ENCODE measurements around the gene LIPC. TPM values are rescaled to one million over a fixed set of nuclear protein-coding genes. Genes with fewer than 3 reads are reported as not detected.

Gene LIPC
- total and polyA plus RNA-seq, 2 experiments from 2014 or later, result 0.43 to 0.63 TPM

GRCh38 chr15:58549013-58549784 lies 117.4 kb downstream of the LIPC start:
- H3K27ac ChIP-seq, result no peak overlapping the region
- H2AFZ ChIP-seq, result no peak overlapping the region
- H3K4me2 ChIP-seq (ENCODE audit: unreplicated experiment), result no peak overlapping the region
- WGBS, 2 experiments (ENCODE audit: low coverage in 1 of 2, low lambda C conversion rate in 2 of 2, missing lambda C conversion rate in 2 of 2), result 90 to 93% methylated on average over 12 of the region's 12 CpGs
- H3K36me3 ChIP-seq (ENCODE audit: low read depth), result no peaks in the 10 kb centered on the region
- H4K20me1 ChIP-seq (ENCODE audit: insufficient read depth), result no peaks in the 10 kb centered on the region
- no peaks in the 10 kb centered on the region for H3K27me3 ChIP-seq (replicated peaks; ENCODE audit: insufficient read depth)
- TF ChIP-seq EZH2phosphoT487 (IDR thresholded peaks at IDR 0.05; ENCODE audit: insufficient read depth, low read depth) (no peak), EZH2 (IDR thresholded peaks at IDR 0.05; ENCODE audit: insufficient read depth, poor library complexity, severe bottlenecking) (no peak)
- peaks cover 40% of the 10 kb centered on the region for H3K4me1 ChIP-seq (ENCODE audit: insufficient read depth)
- no peak for DNase-seq
- no peaks in the 10 kb centered on the region for H3K9me2 ChIP-seq (ENCODE audit: insufficient read depth)
- H3F3A ChIP-seq (ENCODE audit: insufficient read depth), result peaks cover 22% of the 10 kb centered on the region
- no peaks in the 10 kb centered on the region for H3K9me3 ChIP-seq (ENCODE audit: low read depth)
- in situ Hi-C loops (cut with MboI), result no loop called here
- H3K9ac ChIP-seq, result no peak overlapping the region
- H3K79me2 ChIP-seq (ENCODE audit: insufficient read depth), result no peaks in the 10 kb centered on the region
- no peak overlapping the region for H3K4me3 ChIP-seq

GRCh38 chr15:58549785-58550074 lies 117.9 kb downstream of the LIPC start:
- Histone ChIP-seq H3K79me2 (ENCODE audit: insufficient read depth) (no peaks in the 10 kb centered on the region), H3K4me3 (no peak overlapping the region), H3K4me1 (ENCODE audit: insufficient read depth) (peaks cover 40% of the 10 kb centered on the region), H3K4me2 (ENCODE audit: unreplicated experiment) (no peak overlapping the region), H3K27ac (no peak overlapping the region), H3K9me3 (ENCODE audit: low read depth) (no peaks in the 10 kb centered on the region), H3K9ac (no peak overlapping the region), H4K20me1 (ENCODE audit: insufficient read depth) (no peaks in the 10 kb centered on the region), H2AFZ (no peak overlapping the region), H3K9me2 (ENCODE audit: insufficient read depth) (no peaks in the 10 kb centered on the region), H3F3A (ENCODE audit: insufficient read depth) (peaks cover 22% of the 10 kb centered on the region), H3K27me3 (replicated peaks; ENCODE audit: insufficient read depth) (no peaks in the 10 kb centered on the region), H3K36me3 (ENCODE audit: low read depth) (no peaks in the 10 kb centered on the region)
- TF ChIP-seq EZH2phosphoT487 (IDR thresholded peaks at IDR 0.05; ENCODE audit: insufficient read depth, low read depth), result no peak
- TF ChIP-seq EZH2 (IDR thresholded peaks at IDR 0.05; ENCODE audit: insufficient read depth, poor library complexity, severe bottlenecking), result no peak
- in situ Hi-C loops (cut with MboI), result no loop called here
- DNase-seq, result no peak
- 97 to 98% methylated on average over 7 of the region's 7 CpGs for WGBS, 2 experiments (ENCODE audit: low coverage in 1 of 2, low lambda C conversion rate in 2 of 2, missing lambda C conversion rate in 2 of 2)

GRCh38 chr15:58551084-58551763 lies 119.4 kb downstream of the LIPC start:
- H3K9ac ChIP-seq, result peak overlapping the region; percentile 78
- no peak for DNase-seq

GRCh38 chr15:58551764-58552504 lies 120.1 kb downstream of the LIPC start:
- Histone ChIP-seq H3K36me3 (ENCODE audit: low read depth) (no peaks in the 10 kb centered on the region), H3K9me3 (ENCODE audit: low read depth) (no peaks in the 10 kb centered on the region), H3K9ac (peak overlapping the region; percentile 78), H3K4me1 (ENCODE audit: insufficient read depth) (peaks cover 32% of the 10 kb centered on the region), H3K79me2 (ENCODE audit: insufficient read depth) (no peaks in the 10 kb centered on the region), H3K27ac (peak overlapping the region; percentile 79), H3F3A (ENCODE audit: insufficient read depth) (peaks cover 21% of the 10 kb centered on the region), H3K27me3 (replicated peaks; ENCODE audit: insufficient read depth) (no peaks in the 10 kb centered on the region), H3K4me3 (peak overlapping the region; percentile 57), H4K20me1 (ENCODE audit: insufficient read depth) (no peaks in the 10 kb centered on the region), H2AFZ (peak overlapping the region; percentile 86), H3K4me2 (ENCODE audit: unreplicated experiment) (peak overlapping the region; percentile 67), H3K9me2 (ENCODE audit: insufficient read depth) (no peaks in the 10 kb centered on the region)
- DNase-seq, result peak; percentile 94
- TF ChIP-seq EZH2 (IDR thresholded peaks at IDR 0.05; ENCODE audit: insufficient read depth, poor library complexity, severe bottlenecking) (no peak), EZH2phosphoT487 (IDR thresholded peaks at IDR 0.05; ENCODE audit: insufficient read depth, low read depth) (0 out of 2 replicates have a peak, but pooled peaks have one; percentile 50)
- 4 to 7% methylated on average over 23 of the region's 23 CpGs for WGBS, 2 experiments (ENCODE audit: low coverage in 1 of 2, low lambda C conversion rate in 2 of 2, missing lambda C conversion rate in 2 of 2)
- in situ Hi-C loops (cut with MboI), result no loop called here

More at GRCh38 chr15:58551084-58551763, 119.4 kb downstream of the LIPC start:
- Histone ChIP-seq H3K9me2 (ENCODE audit: insufficient read depth) (no peaks in the 10 kb centered on the region), H3K79me2 (ENCODE audit: insufficient read depth) (no peaks in the 10 kb centered on the region), H3K4me1 (ENCODE audit: insufficient read depth) (peaks cover 39% of the 10 kb centered on the region), H3K36me3 (ENCODE audit: low read depth) (no peaks in the 10 kb centered on the region), H3F3A (ENCODE audit: insufficient read depth) (peaks cover 22% of the 10 kb centered on the region), H3K27me3 (replicated peaks; ENCODE audit: insufficient read depth) (no peaks in the 10 kb centered on the region), H3K9me3 (ENCODE audit: low read depth) (no peaks in the 10 kb centered on the region), H3K4me2 (ENCODE audit: unreplicated experiment) (peak overlapping the region; percentile 67), H3K27ac (peak overlapping the region; percentile 79), H2AFZ (peak overlapping the region; percentile 86), H3K4me3 (peak overlapping the region; percentile 57), H4K20me1 (ENCODE audit: insufficient read depth) (no peaks in the 10 kb centered on the region)
- whole genome bisulfite sequencing, 2 experiments (ENCODE audit: low coverage in 1 of 2, low lambda C conversion rate in 2 of 2, missing lambda C conversion rate in 2 of 2), result 78 to 79% methylated on average over 10 of the region's 10 CpGs
- in situ Hi-C loops (cut with MboI), result no loop called here
- TF ChIP-seq EZH2 (IDR thresholded peaks at IDR 0.05; ENCODE audit: insufficient read depth, poor library complexity, severe bottlenecking) (no peak), EZH2phosphoT487 (IDR thresholded peaks at IDR 0.05; ENCODE audit: insufficient read depth, low read depth) (no peak)

All from GM23248 (cell line).